GM12864 (cell line): ENCODE measurements around the gene XPR1.

Experiments
- DNase-seq: peaks from one replicate; pipeline ENCODE4 v3.0.0-alpha.2; 2011; ENCODE audit warnings: low read depth
- H3K4me3 ChIP-seq: 2 replicates; pipeline ENCODE4 v1.5.1; 2011; ENCODE audit warnings: mild to moderate bottlenecking, low read depth, low read length, control low read depth
- TF ChIP-seq, protein P1 (sequence below): IDR thresholded peaks from 2 replicates; pipeline ENCODE4 v1.5.1; 2011; ENCODE audit warnings: low read depth, mild to moderate bottlenecking, moderate library complexity, low read length, control low read depth, inconsistent platforms; ENCODE audit errors: missing control alignments

Gene XPR1

DNA sequence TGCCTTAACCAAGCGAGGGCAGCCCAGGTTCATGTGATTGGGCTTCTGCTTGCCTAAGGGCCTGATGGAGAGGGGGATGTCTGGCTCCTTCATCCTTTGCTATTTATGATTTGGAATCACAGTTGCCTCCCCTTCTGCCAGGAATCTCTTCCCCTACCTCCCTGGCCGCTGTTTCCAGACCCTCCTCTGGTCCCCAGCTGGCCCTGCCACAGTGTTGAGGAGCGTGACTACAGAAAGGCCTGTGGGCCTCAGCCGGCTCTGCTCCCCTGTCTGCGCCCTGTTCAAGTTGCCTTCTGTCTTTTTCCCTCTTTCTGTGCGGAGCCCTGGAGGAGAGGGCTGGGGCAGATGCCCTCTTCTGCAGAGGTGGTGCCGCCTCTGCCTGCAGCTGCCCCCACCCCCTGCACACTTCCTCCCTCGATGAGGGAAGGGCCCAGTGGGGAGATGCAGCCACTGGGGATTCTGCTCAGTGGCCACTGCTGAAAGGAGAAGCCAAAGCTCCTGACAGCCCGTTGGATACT lies 287.4 kb downstream of the XPR1 start:
- no peak overlapping the region for H3K4me3 ChIP-seq
- TF ChIP-seq, protein P1, sequence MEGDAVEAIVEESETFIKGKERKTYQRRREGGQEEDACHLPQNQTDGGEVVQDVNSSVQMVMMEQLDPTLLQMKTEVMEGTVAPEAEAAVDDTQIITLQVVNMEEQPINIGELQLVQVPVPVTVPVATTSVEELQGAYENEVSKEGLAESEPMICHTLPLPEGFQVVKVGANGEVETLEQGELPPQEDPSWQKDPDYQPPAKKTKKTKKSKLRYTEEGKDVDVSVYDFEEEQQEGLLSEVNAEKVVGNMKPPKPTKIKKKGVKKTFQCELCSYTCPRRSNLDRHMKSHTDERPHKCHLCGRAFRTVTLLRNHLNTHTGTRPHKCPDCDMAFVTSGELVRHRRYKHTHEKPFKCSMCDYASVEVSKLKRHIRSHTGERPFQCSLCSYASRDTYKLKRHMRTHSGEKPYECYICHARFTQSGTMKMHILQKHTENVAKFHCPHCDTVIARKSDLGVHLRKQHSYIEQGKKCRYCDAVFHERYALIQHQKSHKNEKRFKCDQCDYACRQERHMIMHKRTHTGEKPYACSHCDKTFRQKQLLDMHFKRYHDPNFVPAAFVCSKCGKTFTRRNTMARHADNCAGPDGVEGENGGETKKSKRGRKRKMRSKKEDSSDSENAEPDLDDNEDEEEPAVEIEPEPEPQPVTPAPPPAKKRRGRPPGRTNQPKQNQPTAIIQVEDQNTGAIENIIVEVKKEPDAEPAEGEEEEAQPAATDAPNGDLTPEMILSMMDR: no peak
- DNase-seq: no peak

DNA sequence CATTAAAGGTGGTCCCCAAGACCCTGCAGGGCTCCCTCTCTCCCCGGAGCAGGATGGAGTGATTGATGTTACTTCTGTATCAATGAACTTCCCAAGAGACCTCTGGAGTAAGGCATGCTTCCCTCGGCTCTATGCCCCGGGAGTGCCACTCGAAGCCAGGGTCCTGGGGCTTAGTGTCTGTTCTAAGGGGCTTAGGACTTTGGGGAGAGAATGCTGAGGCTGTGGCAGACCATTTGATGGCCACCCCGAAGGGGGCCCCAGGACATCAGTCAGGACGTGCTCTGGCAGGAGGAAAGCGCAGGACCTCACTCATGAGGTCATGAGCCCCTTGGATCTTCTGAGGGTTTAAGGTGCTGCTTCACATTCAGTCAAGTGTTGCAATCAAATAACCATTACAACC lies 288.4 kb downstream of the XPR1 start:
- DNase-seq: no peak
- H3K4me3 ChIP-seq: no peak overlapping the region
- TF ChIP-seq, protein P1: no peak

DNA sequence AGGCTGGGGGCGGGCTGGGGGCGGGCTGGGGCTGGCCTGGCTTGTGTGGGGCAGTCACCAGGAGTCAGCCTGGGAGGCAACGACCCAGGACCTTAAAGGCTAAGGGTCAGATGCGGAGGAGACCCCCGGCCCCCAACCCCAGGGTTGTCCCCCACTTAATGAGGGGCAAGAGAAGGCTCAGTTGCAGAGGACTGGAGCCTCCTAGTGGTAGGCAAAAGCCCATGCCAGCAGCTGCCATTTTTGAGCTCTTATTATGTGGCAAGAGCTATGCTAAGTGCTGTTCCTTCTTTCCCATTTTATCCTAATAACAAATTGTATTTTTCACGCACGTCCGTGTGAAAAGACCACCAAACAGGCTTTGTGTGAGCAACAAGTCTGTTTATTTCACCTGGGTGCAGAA lies 288.9 kb downstream of the XPR1 start:
- DNase-seq: no peak
- TF ChIP-seq, protein P1: peak; percentile 61
- H3K4me3 ChIP-seq: no peak overlapping the region

DNA sequence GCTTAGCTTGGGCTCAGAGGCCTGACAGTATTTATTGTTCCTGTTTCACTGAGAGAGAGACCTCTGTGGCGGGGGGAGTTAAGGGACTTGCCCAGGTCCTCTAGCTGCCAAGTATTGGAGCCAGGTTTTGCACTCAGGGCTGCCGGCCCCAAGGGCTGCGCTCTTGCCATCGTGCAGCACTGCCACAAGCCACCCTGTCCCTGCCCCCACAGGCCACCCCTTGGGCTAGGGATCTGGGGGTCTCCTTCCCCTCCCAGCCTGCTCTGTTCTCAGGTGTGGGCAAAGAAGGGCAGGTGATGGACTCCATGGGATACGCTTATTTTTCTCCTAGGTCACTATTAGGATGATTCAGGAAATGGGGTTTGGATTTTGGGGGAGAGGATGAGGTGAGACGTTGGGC lies 289.6 kb downstream of the XPR1 start:
- no peak for DNase-seq

GRCh38 chr1:180921891-180922630 lies 290.2 kb downstream of the XPR1 start:
- TF ChIP-seq, protein P1: no peak
- no peak overlapping the region for H3K4me3 ChIP-seq
- no peak for DNase-seq

More for the DNA sequence above, 289.6 kb downstream of the XPR1 start:
- H3K4me3 ChIP-seq: no peak overlapping the region
- TF ChIP-seq, protein P1: no peak

GRCh38 chr1:180922631-180923015 lies 290.8 kb downstream of the XPR1 start:
- no peak for DNase-seq
- no peak overlapping the region for H3K4me3 ChIP-seq
- TF ChIP-seq, protein P1: no peak
